Raji (cell line): ENCODE data around the gene ATAD2B.

Experiments used
- POLR2A ChIP-seq: IDR thresholded peaks from 2 replicates; pipeline ENCODE4 v1.6.1; 2011; ENCODE audit warnings: low read depth, low read length, control low read depth; ENCODE audit not compliant: insufficient read depth

Gene ATAD2B

GRCh38 chr2:23793476-23793875 lies 133.4 kb downstream of the ATAD2B start:
- no peak for TF ChIP-seq POLR2A

GRCh38 chr2:23791030-23791429 lies 135.9 kb downstream of the ATAD2B start:
- TF ChIP-seq POLR2A, result no peak

GRCh38 chr2:23789012-23789411 lies 137.9 kb downstream of the ATAD2B start:
- TF ChIP-seq POLR2A, result no peak

GRCh38 chr2:23788100-23788499 lies 138.8 kb downstream of the ATAD2B start:
- TF ChIP-seq POLR2A, result no peak

- no peak for TF ChIP-seq POLR2A
These were observed 142.0 kb downstream of the ATAD2B start for GRCh38 chr2:23784971-23785370.

GRCh38 chr2:23782646-23783045 lies 144.3 kb downstream of the ATAD2B start:
- no peak for TF ChIP-seq POLR2A

- TF ChIP-seq POLR2A, result no peak
These were observed 144.8 kb downstream of the ATAD2B start for GRCh38 chr2:23782126-23782525.

GRCh38 chr2:23777826-23778225 lies 149.1 kb downstream of the ATAD2B start:
- TF ChIP-seq POLR2A, result no peak

- no peak for TF ChIP-seq POLR2A
These were observed 150.9 kb downstream of the ATAD2B start for GRCh38 chr2:23776021-23776420.

- no peak for TF ChIP-seq POLR2A
These were observed 154.2 kb downstream of the ATAD2B start for GRCh38 chr2:23772684-23773083.

GRCh38 chr2:23772056-23772455 lies 154.9 kb downstream of the ATAD2B start:
- no peak for TF ChIP-seq POLR2A

GRCh38 chr2:23769364-23769763 lies 157.6 kb downstream of the ATAD2B start:
- no peak for TF ChIP-seq POLR2A

GRCh38 chr2:23767876-23768621 lies 158.9 kb downstream of the ATAD2B start:
- no peak for TF ChIP-seq POLR2A

GRCh38 chr2:23762141-23762540 lies 164.8 kb downstream of the ATAD2B start:
- no peak for TF ChIP-seq POLR2A

- no peak for TF ChIP-seq POLR2A
These were observed 165.3 kb downstream of the ATAD2B start for GRCh38 chr2:23761638-23762037.

GRCh38 chr2:23760736-23761135 lies 166.2 kb downstream of the ATAD2B start:
- no peak for TF ChIP-seq POLR2A
